22Rv1 (cell line): ENCODE results near the gene TFE3.

ENCODE experiments used
- H3K27ac ChIP-seq: fragments of 450-650 bp; 2 replicates; pipeline ENCODE4 v1.5.1; 2017
- ZFX ChIP-seq: fragments of 450-650 bp; IDR thresholded peaks from 2 replicates; pipeline ENCODE4 v1.6.1; 2017; ENCODE audit warnings: antibody characterized with exemption, borderline replicate concordance
- TF ChIP-seq, protein P1 (sequence below): fragments of 450-650 bp; IDR thresholded peaks from 2 replicates; pipeline ENCODE4 v1.5.1; 2017; ENCODE audit warnings: mild to moderate bottlenecking

TFE3 gene

GRCh38 chrX:49073601-49074575 lies 30.7 kb upstream of the TFE3 start, which contains the start of gene PRAF2:
PRAF2 (minus strand) TSS chrX:49074002; CDS start chrX:49073987, 15 bp downstream.
- TF ChIP-seq, protein P1, sequence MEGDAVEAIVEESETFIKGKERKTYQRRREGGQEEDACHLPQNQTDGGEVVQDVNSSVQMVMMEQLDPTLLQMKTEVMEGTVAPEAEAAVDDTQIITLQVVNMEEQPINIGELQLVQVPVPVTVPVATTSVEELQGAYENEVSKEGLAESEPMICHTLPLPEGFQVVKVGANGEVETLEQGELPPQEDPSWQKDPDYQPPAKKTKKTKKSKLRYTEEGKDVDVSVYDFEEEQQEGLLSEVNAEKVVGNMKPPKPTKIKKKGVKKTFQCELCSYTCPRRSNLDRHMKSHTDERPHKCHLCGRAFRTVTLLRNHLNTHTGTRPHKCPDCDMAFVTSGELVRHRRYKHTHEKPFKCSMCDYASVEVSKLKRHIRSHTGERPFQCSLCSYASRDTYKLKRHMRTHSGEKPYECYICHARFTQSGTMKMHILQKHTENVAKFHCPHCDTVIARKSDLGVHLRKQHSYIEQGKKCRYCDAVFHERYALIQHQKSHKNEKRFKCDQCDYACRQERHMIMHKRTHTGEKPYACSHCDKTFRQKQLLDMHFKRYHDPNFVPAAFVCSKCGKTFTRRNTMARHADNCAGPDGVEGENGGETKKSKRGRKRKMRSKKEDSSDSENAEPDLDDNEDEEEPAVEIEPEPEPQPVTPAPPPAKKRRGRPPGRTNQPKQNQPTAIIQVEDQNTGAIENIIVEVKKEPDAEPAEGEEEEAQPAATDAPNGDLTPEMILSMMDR, result no peak
- TF ChIP-seq ZFX, result no peak
- peak within 1 kb of the TSS; percentile 59 for H3K27ac ChIP-seq

- no peak overlapping the region for H3K27ac ChIP-seq
- TF ChIP-seq, protein P1, result no peak
- no peak for TF ChIP-seq ZFX
Measured at GRCh38 chrX:49072712-49073095, 29.5 kb upstream of the TFE3 start.

- TF ChIP-seq ZFX, result no peak
- TF ChIP-seq, protein P1, result no peak
- H3K27ac ChIP-seq, result no peak overlapping the region
Measured at GRCh38 chrX:49071877-49072711, 28.9 kb upstream of the TFE3 start.

DNA sequence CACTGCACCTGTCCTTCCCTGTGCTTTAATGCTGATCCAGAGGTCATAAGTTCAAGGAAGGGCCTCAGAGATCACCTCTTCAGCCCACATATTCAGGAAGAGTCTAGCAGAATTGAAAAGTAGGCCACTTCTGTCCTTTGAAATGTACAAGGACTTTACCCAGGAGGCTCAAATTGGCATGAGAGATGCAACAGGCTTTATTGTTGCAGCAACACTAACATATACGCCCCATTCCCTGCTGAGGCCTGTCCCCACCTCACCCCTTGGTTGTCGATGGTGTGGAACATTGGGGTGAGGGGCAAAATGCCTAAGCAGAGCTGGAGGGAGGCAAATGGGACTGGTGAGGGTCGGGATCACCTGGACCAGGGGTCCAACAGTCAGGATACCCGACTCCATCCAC lies 27.8 kb upstream of the TFE3 start:
- H3K27ac ChIP-seq, result no peak overlapping the region
- TF ChIP-seq, protein P1, result no peak
- no peak for TF ChIP-seq ZFX

GRCh38 chrX:49069038-49069437 lies 25.9 kb upstream of the TFE3 start:
- no peak overlapping the region for H3K27ac ChIP-seq

DNA sequence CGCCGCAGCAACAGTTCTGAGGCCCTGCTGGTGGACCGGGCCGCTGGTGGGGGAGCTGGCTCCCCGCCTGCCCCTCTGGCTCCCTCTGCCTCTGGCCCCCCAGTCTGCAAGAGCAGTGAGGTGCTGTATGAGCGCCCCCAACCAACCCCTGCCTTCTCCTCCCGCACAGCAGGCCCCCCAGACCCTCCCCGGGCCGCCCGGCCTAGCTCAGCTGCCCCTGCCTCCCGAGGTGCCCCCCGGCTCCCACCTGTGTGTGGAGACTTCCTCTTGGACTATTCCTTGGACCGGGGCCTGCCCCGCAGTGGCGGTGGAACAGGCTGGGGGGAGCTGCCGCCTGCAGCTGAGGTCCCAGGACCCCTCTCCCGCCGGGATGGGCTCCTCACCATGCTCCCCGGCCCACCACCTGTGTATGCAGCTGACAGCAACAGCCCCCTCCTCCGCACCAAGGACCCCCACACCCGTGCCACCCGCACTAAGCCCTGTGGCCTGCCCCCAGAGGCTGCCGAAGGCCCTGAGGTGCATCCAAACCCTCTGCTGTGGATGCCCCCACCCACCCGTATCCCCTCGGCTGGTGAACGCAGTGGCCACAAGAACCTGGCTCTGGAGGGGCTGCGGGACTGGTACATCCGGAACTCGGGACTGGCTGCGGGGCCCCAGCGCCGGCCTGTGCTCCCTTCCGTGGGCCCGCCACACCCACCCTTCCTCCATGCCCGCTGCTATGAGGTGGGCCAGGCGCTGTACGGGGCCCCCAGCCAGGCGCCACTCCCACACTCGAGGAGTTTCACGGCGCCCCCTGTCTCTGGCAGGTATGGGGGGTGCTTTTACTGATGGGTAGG lies 24.3 kb upstream of the TFE3 start:
- no peak overlapping the region for H3K27ac ChIP-seq
- TF ChIP-seq ZFX, result no peak
- TF ChIP-seq, protein P1, result no peak

More at GRCh38 chrX:49069038-49069437, 25.9 kb upstream of the TFE3 start:
- TF ChIP-seq, protein P1, result no peak
- TF ChIP-seq ZFX, result no peak
